HG03139 (cell line): ENCODE results near the gene HBE1.
"Not testable (repeated sequence)": the region's sequence is repeated elsewhere in the genome, so short reads cannot be mapped to it uniquely, and the experiment has no call there.

Experiments used
- ATAC-seq: cut with Tn5 transposase; IDR thresholded peaks from one replicate; pipeline ENCODE4 v1.9.1; 2021; ENCODE audit not compliant: unreplicated experiment

HBE1 gene

DNA sequence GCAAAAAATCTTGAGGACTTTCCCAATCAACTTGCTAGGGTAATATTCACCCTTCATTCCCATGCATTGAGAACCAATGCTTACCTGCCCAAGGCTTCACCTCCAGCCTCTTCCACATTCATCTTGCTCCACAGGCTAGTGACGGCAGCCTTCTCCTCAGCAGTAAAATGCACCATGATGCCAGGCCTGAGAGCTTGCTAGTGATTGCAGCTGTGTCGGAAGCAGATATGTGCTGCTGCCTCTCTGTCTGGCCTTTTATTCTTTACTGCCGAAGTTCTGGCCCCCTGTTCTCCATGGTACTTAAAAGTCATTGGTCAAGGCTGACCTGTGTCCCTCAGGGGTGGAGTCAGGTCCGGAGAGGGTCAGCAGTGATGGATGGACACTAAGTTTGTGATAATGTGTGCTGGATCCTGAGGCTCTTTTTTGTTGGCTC, at the start of gene HBE1:
TSS of gene HBE1 (minus strand) at position 231 of the 433 bp plus-strand sequence. CDS start at position 176, 55 bp downstream.
- no peak for ATAC-seq

DNA sequence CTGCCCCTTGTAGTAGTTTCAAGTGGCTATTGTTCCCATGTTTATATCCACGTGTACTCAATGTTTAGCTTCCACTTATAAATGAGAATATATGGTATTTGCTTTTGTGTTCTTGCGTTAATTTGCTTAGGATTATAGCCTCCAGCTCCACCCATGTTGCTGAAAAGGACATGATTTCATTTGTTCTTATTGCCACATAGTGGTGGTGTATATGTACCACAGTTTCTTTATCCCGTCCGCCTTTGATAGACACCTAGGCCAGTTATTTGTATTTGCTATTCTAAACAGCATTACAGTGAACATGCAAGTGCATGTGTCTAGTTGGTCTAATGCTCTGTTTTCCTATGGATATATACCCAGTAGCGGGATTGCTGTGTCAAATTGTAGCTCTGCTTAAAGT, 47.5 kb upstream of the HBE1 start:
- ATAC-seq = no peak

- ATAC-seq = not testable (repeated sequence)
Observed at GRCh38 chr11:5313326-5314023, 43.7 kb upstream of the HBE1 start.

- no peak for ATAC-seq
Observed at GRCh38 chr11:5310423-5310822, 40.7 kb upstream of the HBE1 start.

- ATAC-seq = no peak
Observed at GRCh38 chr11:5307256-5308019, 37.7 kb upstream of the HBE1 start.

DNA sequence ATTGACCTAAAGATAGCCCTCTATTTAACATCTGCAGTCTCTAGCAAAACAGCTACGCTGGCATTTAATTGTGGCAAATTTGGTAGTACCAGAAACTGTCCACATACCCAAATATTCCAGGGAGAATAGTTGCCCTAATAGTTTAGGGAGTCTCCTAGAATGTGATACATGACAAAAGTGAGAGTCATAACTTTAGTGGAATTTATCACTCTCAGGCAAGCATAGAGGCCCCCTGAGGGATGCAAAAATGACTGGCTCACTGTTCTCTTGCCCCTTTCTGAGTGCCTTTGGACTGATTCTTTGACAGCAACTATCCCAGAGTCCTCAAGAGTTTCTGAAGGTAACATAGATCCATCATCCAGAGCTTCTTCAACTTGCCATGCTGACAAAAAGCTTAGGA, 34.3 kb upstream of the HBE1 start:
- ATAC-seq = no peak

DNA sequence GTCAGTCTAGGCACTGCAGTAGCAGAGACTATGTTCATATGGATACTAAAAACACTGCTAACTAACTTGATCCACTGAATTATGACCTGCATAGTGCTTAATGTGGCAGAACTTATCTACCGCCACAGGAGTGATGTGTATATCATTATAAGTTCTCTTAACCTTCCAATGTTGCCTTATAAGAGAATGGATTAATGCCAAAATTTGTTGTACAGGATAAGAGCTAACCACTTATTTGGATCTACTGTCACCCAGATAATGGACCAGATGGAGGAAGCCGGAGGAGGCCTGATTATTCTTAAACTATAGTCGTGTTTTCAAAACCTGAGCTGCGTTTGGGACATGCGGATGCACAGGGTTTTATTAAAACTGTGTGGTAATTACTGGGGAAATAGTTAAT, 33.9 kb upstream of the HBE1 start:
- ATAC-seq = no peak

DNA sequence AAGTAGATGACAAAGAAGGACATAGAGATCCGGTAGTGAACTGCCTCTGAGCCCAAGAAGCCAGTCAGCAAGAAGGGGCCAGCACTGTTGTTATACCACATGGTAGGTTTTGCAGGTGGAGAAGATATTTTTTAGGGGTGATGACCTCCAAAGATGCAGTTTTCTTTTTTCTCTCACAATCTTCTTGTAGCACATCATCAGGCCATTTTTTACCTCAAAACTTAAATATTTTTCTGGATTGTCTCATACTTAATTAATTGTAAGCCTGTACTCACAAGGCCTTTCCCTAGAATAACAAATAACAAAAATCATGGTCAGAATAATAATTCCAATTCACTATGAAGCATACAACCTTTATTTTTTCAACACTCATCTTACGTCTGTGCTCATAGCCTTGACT, 32.1 kb upstream of the HBE1 start, which contains the start of gene OR51B4:
TSS of gene OR51B4 (minus strand) at position 101 of the 400 bp plus-strand sequence. CDS start at position 101, 0 bp downstream.
- no peak for ATAC-seq

DNA sequence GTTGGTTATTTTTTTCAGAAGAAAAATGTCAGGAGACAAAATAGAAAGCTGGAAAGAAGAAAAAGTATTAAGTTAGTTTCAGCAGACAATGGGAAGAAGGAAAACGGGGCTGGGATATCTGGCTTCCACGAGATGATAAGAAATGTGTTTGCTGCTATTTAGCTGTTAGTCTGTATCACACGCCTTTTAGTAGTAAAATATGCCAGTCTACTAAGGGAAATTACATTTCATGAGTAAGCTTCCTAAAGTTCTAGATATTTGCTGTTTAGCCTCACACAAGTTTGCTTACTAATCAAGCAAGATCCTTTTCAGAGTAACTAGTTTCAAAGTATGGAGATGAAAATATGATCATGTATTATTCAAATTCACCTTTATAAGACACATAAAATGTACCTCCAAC, 30.5 kb upstream of the HBE1 start:
- no peak for ATAC-seq

DNA sequence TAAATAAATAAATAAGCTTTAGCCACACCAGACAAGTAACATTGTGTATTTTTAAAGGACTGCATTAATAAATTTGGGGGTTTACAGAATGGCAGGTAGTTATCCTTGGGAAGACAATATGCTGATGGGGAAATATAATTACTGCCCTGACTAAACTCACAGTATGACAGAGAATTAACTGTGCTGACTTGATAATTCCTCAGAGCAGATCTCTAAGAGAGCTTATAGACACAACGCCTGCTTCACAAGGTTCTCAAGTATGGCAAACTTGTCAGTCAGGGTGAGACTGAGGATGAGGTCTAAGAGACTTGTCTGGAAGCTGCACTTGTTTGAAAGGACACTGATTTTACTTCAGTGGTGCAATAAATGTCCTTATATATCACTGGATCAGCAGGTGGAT, 28.7 kb upstream of the HBE1 start:
- ATAC-seq = no peak

- ATAC-seq = no peak
Observed at GRCh38 chr11:5297721-5298323, 28.1 kb upstream of the HBE1 start.

- ATAC-seq = not testable (repeated sequence)
Observed at GRCh38 chr11:5294342-5294995, 24.7 kb upstream of the HBE1 start.

DNA sequence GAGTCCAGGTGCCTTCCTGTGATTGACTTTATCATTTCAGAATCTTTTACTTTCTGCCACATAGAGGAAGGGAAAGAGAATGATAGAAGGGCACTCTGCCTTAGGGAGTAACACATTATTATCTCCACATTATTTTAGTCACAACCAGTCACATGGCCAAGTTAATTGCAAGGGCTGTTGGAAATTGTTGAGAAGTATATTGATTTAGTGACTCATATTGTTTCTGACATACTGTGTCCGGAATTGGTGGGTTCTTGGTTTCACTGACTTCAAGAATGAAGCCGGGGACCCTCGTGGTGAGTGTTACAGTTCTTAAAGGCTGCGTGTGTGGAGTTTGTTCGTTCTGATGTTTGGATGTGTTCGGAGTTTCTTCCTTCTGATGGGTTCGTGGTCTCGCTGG, 23.3 kb upstream of the HBE1 start:
- ATAC-seq = no peak

GRCh38 chr11:5291207-5291838, 21.6 kb upstream of the HBE1 start:
- ATAC-seq = peak; percentile 95

DNA sequence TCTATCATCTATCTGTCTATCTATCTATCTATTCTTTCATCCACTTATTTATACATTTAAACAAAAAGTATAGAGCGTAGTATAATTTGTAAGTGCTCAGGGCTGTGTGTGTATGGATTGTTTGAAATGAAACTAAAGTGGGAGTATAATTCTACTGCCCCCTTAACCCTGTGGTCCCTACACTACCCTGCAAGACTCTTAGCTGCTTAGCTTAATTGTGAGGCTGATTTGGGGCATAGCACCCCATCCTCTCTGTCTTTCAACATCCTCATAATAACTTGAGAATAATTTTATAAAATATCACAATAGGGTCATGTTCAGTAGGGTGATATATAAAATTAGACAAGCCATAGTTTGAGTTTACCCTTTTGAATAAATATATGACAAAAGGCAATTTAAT, 20.4 kb upstream of the HBE1 start:
- ATAC-seq = no peak

DNA sequence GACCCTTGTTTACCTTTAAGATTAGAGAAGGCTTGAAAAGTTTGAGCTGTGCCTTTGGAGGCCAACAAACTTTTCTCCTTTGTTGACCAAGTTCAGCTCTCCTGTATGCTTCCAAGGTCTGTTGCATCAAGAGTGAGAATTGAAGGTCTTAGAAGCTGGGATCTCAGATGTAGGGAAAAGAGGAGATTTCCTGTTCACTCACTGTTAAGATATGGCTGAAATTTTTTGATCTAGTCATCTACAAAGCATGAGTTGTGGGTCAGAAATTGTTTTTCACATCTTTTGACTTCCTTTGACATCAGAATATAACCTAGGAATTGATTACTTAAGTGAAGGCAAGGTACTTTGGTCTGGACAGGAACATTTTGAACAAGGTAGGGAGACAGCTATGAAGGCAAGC, 20.0 kb upstream of the HBE1 start:
- no peak for ATAC-seq

- no peak for ATAC-seq
Observed at GRCh38 chr11:5288906-5289550, 19.3 kb upstream of the HBE1 start.

GRCh38 chr11:5288108-5288905, 18.6 kb upstream of the HBE1 start:
- no peak for ATAC-seq

DNA sequence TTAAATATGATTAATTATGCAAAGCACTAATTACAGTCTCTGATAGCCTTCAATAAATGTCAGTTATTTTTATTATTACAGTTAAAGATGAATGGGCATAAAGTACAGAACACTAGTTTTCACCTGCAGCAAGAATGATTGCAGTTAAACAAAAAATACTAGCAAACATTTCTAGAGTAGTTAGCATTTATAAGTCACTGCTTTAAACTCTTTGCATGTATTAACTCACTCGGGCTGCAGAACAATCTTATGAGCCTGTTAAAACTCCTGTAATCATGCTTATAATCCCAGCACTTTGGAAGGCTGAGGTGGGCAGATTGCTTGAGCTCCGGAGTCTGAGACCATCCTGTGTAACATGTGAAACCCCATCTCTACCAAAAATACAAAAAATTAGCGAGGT, 17.2 kb upstream of the HBE1 start:
- ATAC-seq = no peak

DNA sequence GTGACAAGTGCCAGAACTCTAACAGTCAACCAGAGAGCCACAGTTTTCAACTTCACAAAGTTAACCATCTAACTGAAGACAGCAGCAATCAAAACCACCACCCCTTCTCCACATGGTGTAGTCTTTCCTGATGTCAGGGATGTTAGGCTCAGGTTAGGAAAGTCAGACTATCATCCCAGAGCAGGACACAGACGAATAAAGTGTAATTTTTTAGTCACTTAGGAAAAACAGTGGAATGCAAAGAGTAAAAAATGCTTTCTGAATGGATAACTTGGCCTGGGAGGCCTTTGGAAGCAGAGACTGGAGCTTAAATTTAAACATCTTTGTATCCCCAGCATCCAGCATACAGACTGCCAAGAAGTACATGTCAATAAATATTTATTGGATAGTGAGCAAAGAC, 16.6 kb upstream of the HBE1 start:
- ATAC-seq = no peak
